Coronary artery (tissue), 2 donors: ENCODE results near the gene CAPZB.

Experiments used
- DNase-seq: peaks from one replicate; pipeline ENCODE4 v3.0.0-alpha.2; 2017; ENCODE audit warnings: low spot score
- H3K27ac ChIP-seq, 2 donors: fragments of 200-600 bp; sonication (generic); one replicate each; pipeline ENCODE4 v1.5.1; 2016 to 2019
- H3K4me3 ChIP-seq: fragments of 200-600 bp; sonication (generic); 2 replicates; pipeline ENCODE4 v1.5.1; 2016; ENCODE audit warnings: mild to moderate bottlenecking, moderate library complexity
- TF ChIP-seq, protein P1 (sequence below): fragments of 200-600 bp; sonication (generic); IDR thresholded peaks from one replicate; pipeline ENCODE4 v1.5.1; 2019; ENCODE audit warnings: antibody characterized with exemption

Gene CAPZB

GRCh38 chr1:19464696-19465095 is 20.6 kb downstream of the CAPZB start:
- no peak overlapping the region for H3K4me3 ChIP-seq
- TF ChIP-seq, protein P1, sequence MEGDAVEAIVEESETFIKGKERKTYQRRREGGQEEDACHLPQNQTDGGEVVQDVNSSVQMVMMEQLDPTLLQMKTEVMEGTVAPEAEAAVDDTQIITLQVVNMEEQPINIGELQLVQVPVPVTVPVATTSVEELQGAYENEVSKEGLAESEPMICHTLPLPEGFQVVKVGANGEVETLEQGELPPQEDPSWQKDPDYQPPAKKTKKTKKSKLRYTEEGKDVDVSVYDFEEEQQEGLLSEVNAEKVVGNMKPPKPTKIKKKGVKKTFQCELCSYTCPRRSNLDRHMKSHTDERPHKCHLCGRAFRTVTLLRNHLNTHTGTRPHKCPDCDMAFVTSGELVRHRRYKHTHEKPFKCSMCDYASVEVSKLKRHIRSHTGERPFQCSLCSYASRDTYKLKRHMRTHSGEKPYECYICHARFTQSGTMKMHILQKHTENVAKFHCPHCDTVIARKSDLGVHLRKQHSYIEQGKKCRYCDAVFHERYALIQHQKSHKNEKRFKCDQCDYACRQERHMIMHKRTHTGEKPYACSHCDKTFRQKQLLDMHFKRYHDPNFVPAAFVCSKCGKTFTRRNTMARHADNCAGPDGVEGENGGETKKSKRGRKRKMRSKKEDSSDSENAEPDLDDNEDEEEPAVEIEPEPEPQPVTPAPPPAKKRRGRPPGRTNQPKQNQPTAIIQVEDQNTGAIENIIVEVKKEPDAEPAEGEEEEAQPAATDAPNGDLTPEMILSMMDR, result no peak
- no peak overlapping the region for H3K27ac ChIP-seq
- no peak for DNase-seq

DNA sequence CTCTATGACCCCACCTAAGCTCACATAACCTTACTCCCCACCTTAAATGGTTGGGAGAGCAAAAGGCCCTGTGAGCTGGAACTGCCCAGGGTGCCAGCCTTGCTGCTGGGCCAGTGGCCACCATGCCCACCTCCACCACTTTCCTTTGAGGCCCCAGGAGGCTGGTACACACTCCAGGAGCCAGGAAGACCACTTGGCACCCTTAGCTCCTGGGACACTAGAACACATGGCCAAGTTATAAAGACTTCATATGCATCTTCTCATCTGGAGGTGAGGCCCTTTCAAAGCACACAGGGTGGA is 21.9 kb downstream of the CAPZB start:
- H3K4me3 ChIP-seq, result no peak overlapping the region
- TF ChIP-seq, protein P1, result no peak
- DNase-seq, result no peak
- H3K27ac ChIP-seq, result no peak overlapping the region

DNA sequence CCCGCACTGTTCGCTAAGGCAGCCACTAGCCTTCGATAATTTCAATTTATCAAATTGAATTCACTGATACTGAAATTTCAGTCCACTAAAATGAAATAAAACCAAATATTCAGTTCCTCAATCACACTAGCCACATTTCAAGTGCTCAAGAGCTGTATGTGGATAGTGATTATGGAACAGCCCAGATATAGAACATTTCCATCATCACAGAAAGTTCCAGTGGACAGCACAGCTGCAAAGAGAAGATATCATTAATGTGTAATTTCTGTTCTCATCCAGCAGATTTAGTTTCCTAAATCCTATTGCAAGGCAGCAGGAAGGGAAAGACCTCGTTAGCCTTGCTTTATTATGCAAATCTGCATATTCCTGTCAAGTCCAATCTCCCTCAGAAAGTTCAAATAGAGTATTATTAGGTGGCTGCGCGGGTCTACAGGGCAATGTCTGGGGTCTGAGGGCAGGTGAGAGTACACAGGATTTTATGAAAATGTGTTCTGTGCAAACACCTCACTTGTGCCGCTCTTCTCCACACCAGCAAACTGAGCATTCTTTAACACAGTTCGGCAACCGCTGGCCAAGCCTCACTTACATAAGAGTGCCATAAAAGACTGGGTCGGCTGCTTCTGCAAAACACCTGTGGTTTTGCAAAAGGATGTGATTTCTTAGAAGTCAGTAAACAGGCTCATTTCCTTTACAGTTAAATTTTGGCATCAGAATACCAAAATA is 22.4 kb downstream of the CAPZB start:
- no peak for DNase-seq
- no peak overlapping the region for H3K27ac ChIP-seq
- TF ChIP-seq, protein P1, result no peak
- no peak overlapping the region for H3K4me3 ChIP-seq

GRCh38 chr1:19461220-19461554 is 24.2 kb downstream of the CAPZB start:
- Histone ChIP-seq H3K4me3 (no peak overlapping the region), H3K27ac (no peak overlapping the region)
- TF ChIP-seq, protein P1, result no peak
- no peak for DNase-seq

DNA sequence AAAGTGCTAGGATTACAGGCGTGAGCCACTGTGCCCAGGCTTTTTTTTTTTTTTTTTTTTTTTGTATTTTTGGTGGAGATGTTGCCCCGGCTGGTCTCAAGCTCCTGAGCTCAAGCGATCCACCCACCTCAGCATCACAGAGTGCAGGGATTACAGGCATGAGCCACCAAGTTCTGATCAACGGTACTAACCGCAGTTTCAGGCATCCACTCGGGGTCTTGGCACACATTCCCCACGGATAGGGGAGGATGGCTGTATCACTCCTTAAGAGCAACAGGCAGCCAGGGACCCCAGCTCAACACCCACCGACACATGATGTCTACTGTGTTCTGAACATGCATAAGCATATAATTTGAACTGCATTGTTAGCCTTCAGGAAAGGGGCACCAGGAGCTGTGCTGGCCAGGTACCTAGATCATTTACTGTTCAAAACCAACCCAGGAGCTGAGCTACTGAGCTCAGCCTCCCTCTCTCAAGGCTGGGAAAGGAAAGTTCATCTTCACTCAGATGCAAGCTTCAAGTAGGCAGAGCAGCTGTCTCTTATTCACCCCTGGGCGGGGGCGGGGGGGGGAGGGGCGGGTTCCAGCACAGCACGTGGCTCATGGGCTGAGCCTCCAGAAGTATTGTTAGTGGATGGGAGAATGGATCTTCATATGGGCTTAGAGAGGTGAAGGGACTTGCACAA is 24.7 kb downstream of the CAPZB start:
- no peak for DNase-seq
- TF ChIP-seq, protein P1, result no peak
- H3K27ac ChIP-seq, result no peak overlapping the region
- H3K4me3 ChIP-seq, result no peak overlapping the region

DNA sequence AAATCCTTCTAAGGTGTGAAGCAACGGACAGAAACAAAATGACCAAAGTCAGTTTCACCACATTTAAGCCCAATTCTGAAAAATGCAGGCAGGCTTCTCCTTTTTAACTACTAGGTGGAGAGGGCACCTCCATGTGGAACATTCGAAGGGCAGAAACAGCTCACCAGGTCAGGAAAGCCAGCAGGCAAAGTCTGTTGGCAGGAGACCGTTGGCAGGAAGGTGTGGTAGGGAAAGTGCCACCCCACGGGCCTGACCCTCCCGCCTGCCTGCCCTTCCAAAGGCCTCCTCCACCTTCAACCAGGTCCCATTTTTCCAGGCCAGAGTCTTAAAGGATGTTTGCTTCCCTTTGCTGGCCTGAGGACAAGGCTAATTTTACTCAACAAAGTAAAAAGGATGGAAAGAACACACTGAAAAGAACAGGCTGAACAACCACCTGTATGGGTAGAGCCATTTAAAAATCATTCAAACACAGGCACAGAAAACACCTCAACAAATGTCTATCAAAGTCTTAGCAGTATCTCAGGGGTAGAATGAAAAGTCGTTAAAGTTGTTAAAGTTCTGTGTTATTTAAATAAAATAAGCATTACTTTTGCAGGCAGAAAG is 26.4 kb downstream of the CAPZB start:
- TF ChIP-seq, protein P1, result no peak
- no peak overlapping the region for H3K4me3 ChIP-seq
- no peak for DNase-seq
- no peak overlapping the region for H3K27ac ChIP-seq

GRCh38 chr1:19457607-19458006 is 27.7 kb downstream of the CAPZB start:
- peak overlapping the region in 1 of 2 donors; percentile 17 for H3K27ac ChIP-seq
- no peak overlapping the region for H3K4me3 ChIP-seq
- no peak for DNase-seq
- TF ChIP-seq, protein P1, result no peak
